Measurements from ENCODE around the gene SOHLH1.

DNA sequence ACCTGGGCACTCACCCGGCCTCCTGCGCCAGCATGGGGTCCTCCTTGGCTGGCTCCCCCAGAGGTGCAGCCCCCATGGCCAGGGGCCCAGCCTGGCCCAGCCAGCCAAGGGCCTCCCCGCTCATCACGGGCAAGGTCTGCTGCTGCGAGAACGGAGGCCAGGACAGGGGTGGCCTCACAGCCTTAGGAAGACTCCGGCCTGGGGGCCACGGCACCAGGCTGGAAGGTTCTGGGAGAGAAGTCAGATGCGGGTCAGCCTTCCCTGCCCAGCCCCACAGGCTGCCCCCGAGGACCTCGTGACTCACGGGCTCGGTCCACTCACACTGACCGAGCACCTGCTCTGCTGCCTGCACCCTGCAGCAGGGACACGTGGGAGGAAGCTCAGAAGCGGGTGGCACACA, 4.2 kb downstream of the SOHLH1 start:
- TF ChIP-seq, protein P1, sequence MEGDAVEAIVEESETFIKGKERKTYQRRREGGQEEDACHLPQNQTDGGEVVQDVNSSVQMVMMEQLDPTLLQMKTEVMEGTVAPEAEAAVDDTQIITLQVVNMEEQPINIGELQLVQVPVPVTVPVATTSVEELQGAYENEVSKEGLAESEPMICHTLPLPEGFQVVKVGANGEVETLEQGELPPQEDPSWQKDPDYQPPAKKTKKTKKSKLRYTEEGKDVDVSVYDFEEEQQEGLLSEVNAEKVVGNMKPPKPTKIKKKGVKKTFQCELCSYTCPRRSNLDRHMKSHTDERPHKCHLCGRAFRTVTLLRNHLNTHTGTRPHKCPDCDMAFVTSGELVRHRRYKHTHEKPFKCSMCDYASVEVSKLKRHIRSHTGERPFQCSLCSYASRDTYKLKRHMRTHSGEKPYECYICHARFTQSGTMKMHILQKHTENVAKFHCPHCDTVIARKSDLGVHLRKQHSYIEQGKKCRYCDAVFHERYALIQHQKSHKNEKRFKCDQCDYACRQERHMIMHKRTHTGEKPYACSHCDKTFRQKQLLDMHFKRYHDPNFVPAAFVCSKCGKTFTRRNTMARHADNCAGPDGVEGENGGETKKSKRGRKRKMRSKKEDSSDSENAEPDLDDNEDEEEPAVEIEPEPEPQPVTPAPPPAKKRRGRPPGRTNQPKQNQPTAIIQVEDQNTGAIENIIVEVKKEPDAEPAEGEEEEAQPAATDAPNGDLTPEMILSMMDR (IDR thresholded peaks at IDR 0.05; ENCODE audit: borderline replicate concordance, extremely low read depth, low read length, poor library complexity, severe bottlenecking), result no peak
- no peak for TF ChIP-seq EZH2 (IDR thresholded peaks at IDR 0.05; ENCODE audit: borderline replicate concordance, low read depth, low read length, severe bottlenecking)

All from DND-41 (cell line).